DND-41 (cell line): ENCODE measurements around the gene ATG16L2.

Experiments
- ATAC-seq: fragments of 200-7000 bp; cut with Tn5 transposase; 3 replicates; pipeline ENCODE4 v1.9.1; 2021; ENCODE audit warnings: low read depth; ENCODE audit not compliant: insufficient read depth
- DNase-seq: peaks from one replicate; pipeline ENCODE4 v3.0.0-alpha.2; 2020
- H2AFZ ChIP-seq: 2 replicates; pipeline ENCODE4 v1.6.0; 2012; ENCODE audit warnings: low read depth, low read length
- H3K27ac ChIP-seq: 2 replicates; pipeline ENCODE4 v1.5.1; 2012; ENCODE audit warnings: low read length, inconsistent platforms
- H3K27me3 ChIP-seq: fragments of 200-600 bp; sonication (generic); 2 replicates; pipeline ENCODE4 v1.6.0; 2012; ENCODE audit warnings: low read length, mild to moderate bottlenecking, inconsistent platforms; ENCODE audit not compliant: insufficient read depth, poor library complexity
- H3K36me3 ChIP-seq: 2 replicates; pipeline ENCODE4 v1.5.1; 2012; ENCODE audit warnings: low read length, inconsistent platforms; ENCODE audit not compliant: insufficient read depth
- H3K4me1 ChIP-seq: 2 replicates; pipeline ENCODE4 v1.5.1; 2012; ENCODE audit warnings: mild to moderate bottlenecking, low read length; ENCODE audit not compliant: insufficient read depth
- H3K4me2 ChIP-seq: 2 replicates; pipeline ENCODE4 v1.6.0; 2012; ENCODE audit warnings: mild to moderate bottlenecking, moderate library complexity, low read length, inconsistent platforms; ENCODE audit not compliant: insufficient read depth
- H3K4me3 ChIP-seq, 2 experiments: fragments of 200-600 bp in 1 of 2; shearing (Covaris generic) in 1 of 2; 2 replicates each; pipeline ENCODE4 v1.5.1; 2012 to 2016; ENCODE audit warnings: inconsistent platforms in 2 of 2, low read length in 2 of 2, mild to moderate bottlenecking in 2 of 2, low read depth in 1 of 2, moderate library complexity in 1 of 2
- H3K79me2 ChIP-seq: 2 replicates; pipeline ENCODE4 v1.6.0; 2012; ENCODE audit warnings: low read length, inconsistent platforms; ENCODE audit not compliant: insufficient read depth
- H3K9ac ChIP-seq: 2 replicates; pipeline ENCODE4 v1.6.0; 2012; ENCODE audit warnings: low read depth, mild to moderate bottlenecking, inconsistent platforms, low read length, moderate library complexity
- H3K9me3 ChIP-seq: 2 replicates; pipeline ENCODE4 v1.5.1; 2012; ENCODE audit warnings: low read length, moderate library complexity, mild to moderate bottlenecking, inconsistent platforms; ENCODE audit not compliant: insufficient read depth, severe bottlenecking
- H4K20me1 ChIP-seq: 2 replicates; pipeline ENCODE4 v1.6.0; 2012; ENCODE audit warnings: low read length; ENCODE audit not compliant: insufficient read depth
- CTCF ChIP-seq: IDR thresholded peaks from 2 replicates; pipeline ENCODE4 v1.5.1; 2012; ENCODE audit warnings: borderline replicate concordance, low read length, moderate library complexity, mild to moderate bottlenecking; ENCODE audit not compliant: poor library complexity, severe bottlenecking; ENCODE audit errors: extremely low read depth
- EZH2 ChIP-seq: IDR thresholded peaks from 3 replicates; pipeline ENCODE4 v1.6.1; 2012; ENCODE audit warnings: borderline replicate concordance, low read depth, mild to moderate bottlenecking, moderate library complexity, low read length, inconsistent platforms; ENCODE audit not compliant: severe bottlenecking

ATG16L2 gene

GRCh38 chr11:72863916-72864315, 49.7 kb downstream of the ATG16L2 start:
- TF ChIP-seq CTCF = no peak
- no peak for TF ChIP-seq EZH2
- Histone ChIP-seq H3K79me2 (no peaks in the 10 kb centered on the region), H2AFZ (no peak overlapping the region), H3K4me1 (no peaks in the 10 kb centered on the region), H3K4me2 (no peak overlapping the region), H4K20me1 (no peaks in the 10 kb centered on the region), H3K9ac (no peak overlapping the region), H3K27me3 (no peaks in the 10 kb centered on the region), H3K9me3 (no peaks in the 10 kb centered on the region), H3K36me3 (peaks cover 21% of the 10 kb centered on the region), H3K4me3 (no peak overlapping the region), H3K27ac (no peak overlapping the region)
- ATAC-seq (no peak), DNase-seq (no peak)

- no peak overlapping the region for H3K4me2 ChIP-seq
- no peaks in the 10 kb centered on the region for H4K20me1 ChIP-seq
- H3K4me1 ChIP-seq = no peaks in the 10 kb centered on the region
- H3K27me3 ChIP-seq = no peaks in the 10 kb centered on the region
- H2AFZ ChIP-seq = no peak overlapping the region
- DNase-seq (no peak), ATAC-seq (no peak)
- no peak overlapping the region for H3K4me3 ChIP-seq
- no peaks in the 10 kb centered on the region for H3K9me3 ChIP-seq
- no peak for TF ChIP-seq CTCF
- TF ChIP-seq EZH2 = no peak
- no peak overlapping the region for H3K27ac ChIP-seq
- H3K9ac ChIP-seq = no peak overlapping the region
- no peaks in the 10 kb centered on the region for H3K79me2 ChIP-seq
- H3K36me3 ChIP-seq = peaks cover 17% of the 10 kb centered on the region
These were observed 50.8 kb downstream of the ATG16L2 start for GRCh38 chr11:72864702-72865655.

GRCh38 chr11:72867970-72868369, 53.8 kb downstream of the ATG16L2 start:
- ATAC-seq = no peak
- Histone ChIP-seq H2AFZ (no peak overlapping the region), H3K4me3 (no peak overlapping the region), H3K9me3 (no peaks in the 10 kb centered on the region), H3K79me2 (no peaks in the 10 kb centered on the region), H3K36me3 (peaks cover 17% of the 10 kb centered on the region), H3K9ac (no peak overlapping the region), H3K27me3 (no peaks in the 10 kb centered on the region), H3K4me2 (no peak overlapping the region), H4K20me1 (no peaks in the 10 kb centered on the region), H3K4me1 (no peaks in the 10 kb centered on the region), H3K27ac (no peak overlapping the region)
- no peak for TF ChIP-seq CTCF
- TF ChIP-seq EZH2 = no peak
- DNase-seq = no peak
